Esophagus muscularis mucosa (tissue), 3 donors: ENCODE data around the gene MET.

ENCODE experiments used
- POLR2AphosphoS5 ChIP-seq, 2 donors: sonication (generic); formaldehyde crosslinking; IDR thresholded peaks; one replicate each; pipeline ENCODE4 v1.6.1; 2017; ENCODE audit warnings: antibody characterized with exemption in 2 of 2
- TF ChIP-seq, protein P1 (sequence below), 3 experiments: fragments of 200-600 bp in 2 of 3; fragments of 450-650 bp in 1 of 3; sonication (generic) in 2 of 3; IDR thresholded peaks; one replicate each; pipeline ENCODE4 v1.5.1; 2017 to 2019; ENCODE audit warnings: antibody characterized with exemption in 3 of 3, mild to moderate bottlenecking in 2 of 3, moderate library complexity in 1 of 3

DNA sequence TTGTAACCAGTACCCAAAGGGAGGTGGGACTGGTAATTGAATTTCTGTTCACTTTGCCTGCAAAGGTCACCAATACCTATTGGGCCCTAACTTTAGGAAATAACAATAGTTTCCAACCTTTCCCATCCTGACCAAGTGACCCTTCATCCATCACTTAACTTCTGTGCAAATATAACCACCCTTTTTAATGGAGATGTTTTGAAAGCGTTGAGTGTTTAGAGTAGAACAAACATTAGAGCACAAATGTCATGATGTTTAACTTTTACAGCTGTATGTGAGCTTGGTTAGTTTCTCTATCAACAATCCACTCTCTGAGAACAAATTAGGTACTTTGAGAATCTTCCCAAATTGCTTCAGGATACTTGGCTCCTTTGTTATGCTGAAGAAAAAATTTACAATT, 66.4 kb downstream of the MET start:
- TF ChIP-seq, protein P1, sequence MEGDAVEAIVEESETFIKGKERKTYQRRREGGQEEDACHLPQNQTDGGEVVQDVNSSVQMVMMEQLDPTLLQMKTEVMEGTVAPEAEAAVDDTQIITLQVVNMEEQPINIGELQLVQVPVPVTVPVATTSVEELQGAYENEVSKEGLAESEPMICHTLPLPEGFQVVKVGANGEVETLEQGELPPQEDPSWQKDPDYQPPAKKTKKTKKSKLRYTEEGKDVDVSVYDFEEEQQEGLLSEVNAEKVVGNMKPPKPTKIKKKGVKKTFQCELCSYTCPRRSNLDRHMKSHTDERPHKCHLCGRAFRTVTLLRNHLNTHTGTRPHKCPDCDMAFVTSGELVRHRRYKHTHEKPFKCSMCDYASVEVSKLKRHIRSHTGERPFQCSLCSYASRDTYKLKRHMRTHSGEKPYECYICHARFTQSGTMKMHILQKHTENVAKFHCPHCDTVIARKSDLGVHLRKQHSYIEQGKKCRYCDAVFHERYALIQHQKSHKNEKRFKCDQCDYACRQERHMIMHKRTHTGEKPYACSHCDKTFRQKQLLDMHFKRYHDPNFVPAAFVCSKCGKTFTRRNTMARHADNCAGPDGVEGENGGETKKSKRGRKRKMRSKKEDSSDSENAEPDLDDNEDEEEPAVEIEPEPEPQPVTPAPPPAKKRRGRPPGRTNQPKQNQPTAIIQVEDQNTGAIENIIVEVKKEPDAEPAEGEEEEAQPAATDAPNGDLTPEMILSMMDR (IDR thresholded peaks at IDR 0.05): no peak
- no peak for TF ChIP-seq POLR2AphosphoS5 (IDR thresholded peaks at IDR 0.05)
